Loucy (cell line): ENCODE measurements around the gene PEF1.

Experiments used
- H2AFZ ChIP-seq: fragments of 200-600 bp; sonication (generic); 2 replicates; pipeline ENCODE4 v1.6.0; 2016; ENCODE audit warnings: antibody characterized with exemption, mild to moderate bottlenecking, low read length, moderate library complexity
- H3F3A ChIP-seq: fragments of 200-600 bp; 2 replicates; pipeline ENCODE4 v1.6.0; 2016; ENCODE audit warnings: antibody characterized with exemption, low read depth, mild to moderate bottlenecking
- H3K27me3 ChIP-seq: fragments of 200-600 bp; sonication (generic); 2 replicates; pipeline ENCODE4 v1.6.1; 2014; ENCODE audit warnings: low read length, mild to moderate bottlenecking; ENCODE audit not compliant: insufficient read depth, poor library complexity, severe bottlenecking
- H3K36me3 ChIP-seq: fragments of 200-600 bp; sonication (generic); 2 replicates; pipeline ENCODE4 v1.6.1; 2016; ENCODE audit warnings: low read length; ENCODE audit not compliant: insufficient read depth
- H3K4me1 ChIP-seq: fragments of 200-600 bp; sonication (generic); 2 replicates; pipeline ENCODE4 v1.5.1; 2014; ENCODE audit warnings: low read length, mild to moderate bottlenecking; ENCODE audit not compliant: insufficient read depth, poor library complexity, severe bottlenecking
- H3K4me2 ChIP-seq: fragments of 200-600 bp; sonication (generic); 2 replicates; pipeline ENCODE4 v1.6.0; 2014; ENCODE audit warnings: antibody characterized with exemption, low read length, low read depth, mild to moderate bottlenecking; ENCODE audit not compliant: poor library complexity, severe bottlenecking
- H3K4me3 ChIP-seq: fragments of 200-600 bp; sonication (generic); 2 replicates; pipeline ENCODE4 v1.5.1; 2014; ENCODE audit warnings: low read length, mild to moderate bottlenecking, mixed read lengths; ENCODE audit not compliant: poor library complexity, severe bottlenecking
- H3K79me2 ChIP-seq: fragments of 200-600 bp; sonication (generic); 2 replicates; pipeline ENCODE4 v1.6.1; 2014; ENCODE audit warnings: low read length; ENCODE audit not compliant: insufficient read depth
- H3K9ac ChIP-seq: fragments of 200-600 bp; sonication (generic); 2 replicates; pipeline ENCODE4 v1.6.0; 2014; ENCODE audit warnings: mild to moderate bottlenecking, low read depth, low read length, moderate library complexity; ENCODE audit not compliant: poor library complexity, severe bottlenecking
- H3K9me2 ChIP-seq: fragments of 200-600 bp; sonication (generic); replicated peaks from 2 replicates; pipeline ENCODE4 v1.6.1; 2016; ENCODE audit warnings: low read depth, low read length, mixed read lengths
- H3K9me3 ChIP-seq: fragments of 200-600 bp; sonication (generic); 2 replicates; pipeline ENCODE4 v1.6.1; 2014; ENCODE audit warnings: mild to moderate bottlenecking, antibody characterized with exemption, low read length, low read depth; ENCODE audit not compliant: insufficient read depth
- H4K20me1 ChIP-seq: fragments of 200-600 bp; sonication (generic); 2 replicates; pipeline ENCODE4 v1.6.0; 2014; ENCODE audit warnings: antibody characterized with exemption, low read length, mild to moderate bottlenecking; ENCODE audit not compliant: insufficient read depth, poor library complexity, severe bottlenecking
- EZH2phosphoT487 ChIP-seq: fragments of 200-600 bp; IDR thresholded peaks from 2 replicates; pipeline ENCODE4 v1.6.1; 2018; ENCODE audit warnings: antibody characterized with exemption, mild to moderate bottlenecking, moderate library complexity, borderline replicate concordance
- TF ChIP-seq, protein P1 (sequence below): fragments of 200-600 bp; sonication (generic); conservative IDR thresholded peaks from 2 replicates; pipeline ENCODE4 v1.5.1; 2014; ENCODE audit warnings: mild to moderate bottlenecking, antibody characterized with exemption, low read length

Gene PEF1

GRCh38 chr1:31633117-31633516, 11.6 kb downstream of the PEF1 start:
- TF ChIP-seq, protein P1, sequence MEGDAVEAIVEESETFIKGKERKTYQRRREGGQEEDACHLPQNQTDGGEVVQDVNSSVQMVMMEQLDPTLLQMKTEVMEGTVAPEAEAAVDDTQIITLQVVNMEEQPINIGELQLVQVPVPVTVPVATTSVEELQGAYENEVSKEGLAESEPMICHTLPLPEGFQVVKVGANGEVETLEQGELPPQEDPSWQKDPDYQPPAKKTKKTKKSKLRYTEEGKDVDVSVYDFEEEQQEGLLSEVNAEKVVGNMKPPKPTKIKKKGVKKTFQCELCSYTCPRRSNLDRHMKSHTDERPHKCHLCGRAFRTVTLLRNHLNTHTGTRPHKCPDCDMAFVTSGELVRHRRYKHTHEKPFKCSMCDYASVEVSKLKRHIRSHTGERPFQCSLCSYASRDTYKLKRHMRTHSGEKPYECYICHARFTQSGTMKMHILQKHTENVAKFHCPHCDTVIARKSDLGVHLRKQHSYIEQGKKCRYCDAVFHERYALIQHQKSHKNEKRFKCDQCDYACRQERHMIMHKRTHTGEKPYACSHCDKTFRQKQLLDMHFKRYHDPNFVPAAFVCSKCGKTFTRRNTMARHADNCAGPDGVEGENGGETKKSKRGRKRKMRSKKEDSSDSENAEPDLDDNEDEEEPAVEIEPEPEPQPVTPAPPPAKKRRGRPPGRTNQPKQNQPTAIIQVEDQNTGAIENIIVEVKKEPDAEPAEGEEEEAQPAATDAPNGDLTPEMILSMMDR = peak; percentile 72
- no peak for TF ChIP-seq EZH2phosphoT487

GRCh38 chr1:31632649-31633048, 12.0 kb downstream of the PEF1 start:
- Histone ChIP-seq H3K79me2 (peaks cover 23% of the 10 kb centered on the region), H3K9me3 (no peaks in the 10 kb centered on the region), H3K4me1 (peaks cover 6% of the 10 kb centered on the region), H3K27me3 (no peaks in the 10 kb centered on the region), H2AFZ (no peak overlapping the region), H3K4me2 (no peak overlapping the region), H4K20me1 (peaks cover 5% of the 10 kb centered on the region), H3K9me2 (no peaks in the 10 kb centered on the region), H3K4me3 (no peak overlapping the region), H3K36me3 (peaks cover 68% of the 10 kb centered on the region; the same call in 1 of the 2 replicates), H3K9ac (no peak overlapping the region), H3F3A (no peaks in the 10 kb centered on the region)
- TF ChIP-seq, protein P1 = no peak
- TF ChIP-seq EZH2phosphoT487 = no peak

More at GRCh38 chr1:31633117-31633516, 11.6 kb downstream of the PEF1 start:
- Histone ChIP-seq H3K9me2 (no peaks in the 10 kb centered on the region), H4K20me1 (peaks cover 5% of the 10 kb centered on the region), H3K4me2 (no peak overlapping the region), H3K9ac (no peak overlapping the region), H3K27me3 (no peaks in the 10 kb centered on the region), H3K4me1 (peaks cover 11% of the 10 kb centered on the region), H2AFZ (no peak overlapping the region), H3K4me3 (no peak overlapping the region), H3K9me3 (no peaks in the 10 kb centered on the region), H3K79me2 (peaks cover 28% of the 10 kb centered on the region), H3F3A (no peaks in the 10 kb centered on the region), H3K36me3 (peaks cover 63% of the 10 kb centered on the region; the same call in 1 of the 2 replicates)

GRCh38 chr1:31628931-31629556, 15.6 kb downstream of the PEF1 start:
- Histone ChIP-seq H4K20me1 (no peaks in the 10 kb centered on the region), H3K9me2 (no peaks in the 10 kb centered on the region), H3K4me3 (no peak overlapping the region), H3K79me2 (no peaks in the 10 kb centered on the region), H3K36me3 (peaks cover 68% of the 10 kb centered on the region; the same call in 1 of the 2 replicates), H3K4me1 (no peaks in the 10 kb centered on the region), H2AFZ (no peak overlapping the region), H3K27me3 (no peaks in the 10 kb centered on the region), H3K9ac (no peak overlapping the region), H3K4me2 (no peak overlapping the region), H3F3A (no peaks in the 10 kb centered on the region), H3K9me3 (no peaks in the 10 kb centered on the region)
- TF ChIP-seq, protein P1 = no peak
- no peak for TF ChIP-seq EZH2phosphoT487
